MM.1S (cell line): Measurements from ENCODE around the gene PCCA.

ENCODE experiments used
- EZH2 ChIP-seq: fragments of 300-600 bp; sonication (generic); optimal IDR thresholded peaks from 2 replicates; pipeline ENCODE3; 2017; ENCODE audit warnings: low read depth, mild to moderate bottlenecking, antibody characterized with exemption, low read length, mixed read lengths
- TF ChIP-seq, protein P1 (sequence below): fragments of 300-600 bp; sonication (generic); IDR thresholded peaks from 2 replicates; pipeline ENCODE4 v1.5.1; 2016; ENCODE audit warnings: antibody characterized with exemption, low read length, mixed read lengths

DNA sequence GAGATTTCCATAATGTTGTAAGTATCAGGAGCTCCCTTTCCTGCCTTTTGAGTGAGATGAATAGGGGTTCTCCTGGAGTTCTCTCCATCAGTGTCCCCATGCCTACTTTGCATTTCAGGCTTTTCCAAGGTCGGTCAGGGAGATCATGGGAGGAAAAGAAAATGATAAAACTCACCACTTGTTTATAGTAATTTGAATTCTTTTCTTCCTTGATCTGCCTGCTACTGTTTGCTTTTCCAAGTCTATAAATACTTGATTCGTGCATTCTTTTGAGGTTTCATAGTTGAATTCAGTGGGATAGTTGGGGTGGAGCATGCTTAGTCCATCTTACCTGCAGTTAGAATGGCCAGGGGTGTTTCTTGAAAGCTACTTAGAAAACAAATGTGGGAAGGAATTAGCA is 51.5 kb downstream of the PCCA start:
- TF ChIP-seq EZH2, result no peak
- TF ChIP-seq, protein P1, sequence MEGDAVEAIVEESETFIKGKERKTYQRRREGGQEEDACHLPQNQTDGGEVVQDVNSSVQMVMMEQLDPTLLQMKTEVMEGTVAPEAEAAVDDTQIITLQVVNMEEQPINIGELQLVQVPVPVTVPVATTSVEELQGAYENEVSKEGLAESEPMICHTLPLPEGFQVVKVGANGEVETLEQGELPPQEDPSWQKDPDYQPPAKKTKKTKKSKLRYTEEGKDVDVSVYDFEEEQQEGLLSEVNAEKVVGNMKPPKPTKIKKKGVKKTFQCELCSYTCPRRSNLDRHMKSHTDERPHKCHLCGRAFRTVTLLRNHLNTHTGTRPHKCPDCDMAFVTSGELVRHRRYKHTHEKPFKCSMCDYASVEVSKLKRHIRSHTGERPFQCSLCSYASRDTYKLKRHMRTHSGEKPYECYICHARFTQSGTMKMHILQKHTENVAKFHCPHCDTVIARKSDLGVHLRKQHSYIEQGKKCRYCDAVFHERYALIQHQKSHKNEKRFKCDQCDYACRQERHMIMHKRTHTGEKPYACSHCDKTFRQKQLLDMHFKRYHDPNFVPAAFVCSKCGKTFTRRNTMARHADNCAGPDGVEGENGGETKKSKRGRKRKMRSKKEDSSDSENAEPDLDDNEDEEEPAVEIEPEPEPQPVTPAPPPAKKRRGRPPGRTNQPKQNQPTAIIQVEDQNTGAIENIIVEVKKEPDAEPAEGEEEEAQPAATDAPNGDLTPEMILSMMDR, result no peak
